ENCODE data around the gene PTH2.

PTH2 gene

GRCh38 chr19:49430678-49431329 lies 7.6 kb upstream of the PTH2 start:
- no peak for DNase-seq (ENCODE audit: low spot score)

GRCh38 chr19:49430172-49430677 lies 7.0 kb upstream of the PTH2 start:
- DNase-seq (ENCODE audit: low spot score): no peak

GRCh38 chr19:49428547-49429451 lies 5.6 kb upstream of the PTH2 start:
- DNase-seq (ENCODE audit: low spot score): no peak

- DNase-seq (ENCODE audit: low spot score): no peak
Measured at GRCh38 chr19:49427855-49428546, 4.8 kb upstream of the PTH2 start.

- DNase-seq (ENCODE audit: low spot score): no peak
Measured at GRCh38 chr19:49427339-49427738, 4.1 kb upstream of the PTH2 start.

GRCh38 chr19:49425922-49426592 lies 2.8 kb upstream of the PTH2 start:
- no peak for DNase-seq (ENCODE audit: low spot score)

- DNase-seq (ENCODE audit: low spot score): no peak
Measured at GRCh38 chr19:49425178-49425577, 1.9 kb upstream of the PTH2 start, which contains the start of gene GFY. Gene GFY (plus strand): TSS chr19:49425388. CDS start chr19:49426431, 1,043 bp downstream.

GRCh38 chr19:49423985-49424303 lies 703 bp upstream of the PTH2 start:
- DNase-seq (ENCODE audit: low spot score): no peak

- DNase-seq (ENCODE audit: low spot score): no peak
Measured at GRCh38 chr19:49422407-49423070, 702 bp downstream of the PTH2 start.

- no peak for DNase-seq (ENCODE audit: low spot score)
Measured at GRCh38 chr19:49421878-49422202, 1.4 kb downstream of the PTH2 start.

GRCh38 chr19:49421039-49421877 lies 2.0 kb downstream of the PTH2 start:
- DNase-seq (ENCODE audit: low spot score): no peak

GRCh38 chr19:49420227-49420626 lies 3.0 kb downstream of the PTH2 start:
- no peak for DNase-seq (ENCODE audit: low spot score)

- DNase-seq (ENCODE audit: low spot score): no peak
Measured at GRCh38 chr19:49419173-49419572, 4.1 kb downstream of the PTH2 start.

GRCh38 chr19:49418511-49418910 lies 4.7 kb downstream of the PTH2 start:
- no peak for DNase-seq (ENCODE audit: low spot score)

GRCh38 chr19:49417088-49417487 lies 6.2 kb downstream of the PTH2 start:
- DNase-seq (ENCODE audit: low spot score): no peak

GRCh38 chr19:49415810-49416200 lies 7.4 kb downstream of the PTH2 start:
- no peak for DNase-seq (ENCODE audit: low spot score)

- DNase-seq (ENCODE audit: low spot score): no peak
Measured at GRCh38 chr19:49415102-49415809, 8.0 kb downstream of the PTH2 start.

- no peak for DNase-seq (ENCODE audit: low spot score)
Measured at GRCh38 chr19:49414256-49414655, 9.0 kb downstream of the PTH2 start.

GRCh38 chr19:49413348-49413747 lies 9.9 kb downstream of the PTH2 start:
- DNase-seq (ENCODE audit: low spot score): no peak

- DNase-seq (ENCODE audit: low spot score): no peak
Measured at GRCh38 chr19:49411681-49412326, 11.4 kb downstream of the PTH2 start.
